ENCODE results near the gene SLAMF9. TPM values are rescaled to one million over a fixed set of nuclear protein-coding genes. Genes with fewer than 3 reads are reported as not detected.

Gene SLAMF9
- total and polyA plus RNA-seq, 2 of the 8 experiments (the other 6 are each of a cell fraction or from before 2014, with no cell fraction given) = not detected

DNA sequence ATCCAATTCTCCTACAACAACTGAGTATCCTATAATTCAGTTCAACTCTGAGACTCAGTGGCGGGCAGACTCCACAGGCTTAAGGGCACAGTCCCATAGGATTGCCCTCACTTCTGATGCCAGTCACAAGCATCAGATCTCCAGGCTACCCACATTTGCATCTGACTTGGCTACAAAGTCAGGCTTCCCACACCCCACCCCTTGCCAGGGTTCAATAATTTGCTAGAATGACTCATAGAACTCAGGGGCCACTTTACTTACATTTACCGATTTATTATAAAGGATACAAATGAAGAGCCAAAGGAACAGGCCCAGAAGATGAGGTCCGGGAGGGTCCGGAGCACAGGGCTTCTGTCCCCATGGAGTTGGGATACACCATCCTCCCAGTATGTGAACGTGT is 36.0 kb upstream of the SLAMF9 start (continued):
- no peak for TF ChIP-seq CTBP2 (IDR thresholded peaks at IDR 0.05; ENCODE audit: borderline replicate concordance, insufficient read depth, insufficient read length, low read length)

Measured in H1 (cell line).